Stimulated activated naive CD4-positive, alpha-beta T cell (primary cell): ENCODE data around the gene SAMD4A.
A peak's percentile ranks its signal among the peaks of the same experiment; 100 is the strongest.

ENCODE experiments used
- DNase-seq, 6 experiments: peaks; one replicate each; lab custom pipeline; 2025; lab: John Stamatoyannopoulos, UW

Gene SAMD4A

DNA sequence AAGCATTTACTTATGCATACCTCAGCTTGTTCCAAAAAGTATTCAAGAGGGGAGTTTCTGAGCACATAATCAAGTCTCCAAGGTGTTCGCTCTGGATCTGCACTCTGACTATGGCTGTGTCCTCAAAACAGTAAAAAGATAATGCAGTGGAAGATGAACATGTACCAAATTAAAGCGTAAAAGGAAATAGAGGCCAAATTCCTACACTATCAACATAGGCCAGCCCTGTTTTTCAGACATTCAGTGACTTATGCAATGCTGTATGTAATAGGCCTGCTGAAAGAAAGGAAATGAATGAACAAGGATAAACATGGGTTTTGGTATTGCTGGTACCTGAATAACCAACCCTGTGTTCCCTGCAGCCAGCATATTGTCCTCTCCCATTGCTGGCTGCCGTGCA is 115.7 kb downstream of the SAMD4A start:
- no peak for DNase-seq

- no peak for DNase-seq
These were observed 117.2 kb downstream of the SAMD4A start for GRCh38 chr14:54683882-54684794.

DNA sequence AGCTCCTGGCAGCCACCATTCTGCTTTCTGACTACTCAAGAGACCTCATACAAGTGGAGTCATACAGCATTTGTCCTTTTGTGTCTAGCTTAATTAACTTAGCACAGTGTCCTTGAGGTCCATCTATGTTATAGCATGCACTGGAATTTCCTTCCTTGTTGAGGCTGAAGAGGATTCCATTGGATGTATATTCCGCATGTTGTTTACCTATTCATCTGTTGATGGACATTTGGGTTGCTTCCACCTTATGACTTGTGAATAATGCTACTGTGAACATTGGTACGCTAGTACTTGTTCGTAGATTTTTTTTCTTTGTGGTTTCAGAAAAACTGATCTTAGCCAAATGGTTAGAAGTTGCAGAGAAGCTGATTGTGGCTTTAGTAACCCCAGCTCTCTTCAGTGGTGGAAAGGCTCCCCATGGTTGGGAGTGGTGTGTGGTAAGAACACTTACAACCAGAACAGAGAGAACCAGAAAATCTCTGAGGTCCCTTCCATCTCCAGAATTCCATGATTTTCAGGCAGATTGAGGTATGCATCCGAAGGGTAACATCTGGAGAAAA is 118.4 kb downstream of the SAMD4A start:
- DNase-seq, result no peak

DNA sequence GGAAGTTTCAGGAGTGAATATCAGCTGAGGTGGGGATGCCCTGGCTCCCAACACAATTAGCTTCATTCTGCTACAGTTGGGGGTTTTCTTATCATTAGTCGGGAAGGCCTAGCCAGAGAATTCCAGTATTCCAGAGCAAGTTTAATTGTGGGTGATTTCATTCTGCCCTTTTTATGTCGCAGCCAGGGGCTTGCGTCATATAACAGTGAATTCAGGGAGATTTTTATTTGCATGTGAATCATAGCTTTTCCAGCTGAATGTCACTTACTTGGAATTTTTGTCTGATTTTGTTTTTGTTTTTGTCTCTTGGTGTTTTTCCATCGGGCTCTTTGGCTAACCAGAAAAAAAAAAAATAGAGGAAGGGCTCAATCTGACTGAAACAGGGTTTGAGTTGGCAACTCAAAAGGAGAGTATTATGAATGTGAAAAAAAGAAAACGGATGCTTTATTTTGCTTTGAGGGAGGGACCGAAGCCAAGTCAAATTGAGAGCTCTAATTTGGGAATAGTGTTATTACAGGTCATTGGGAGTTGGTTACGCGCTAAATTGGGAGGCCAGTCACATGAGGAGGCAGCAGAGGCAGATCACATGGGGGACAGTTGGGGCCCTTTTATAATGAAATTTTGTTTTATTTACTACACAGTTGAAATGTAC is 119.4 kb downstream of the SAMD4A start:
- no peak for DNase-seq

- no peak for DNase-seq
These were observed 120.2 kb downstream of the SAMD4A start for GRCh38 chr14:54686871-54687749.

DNA sequence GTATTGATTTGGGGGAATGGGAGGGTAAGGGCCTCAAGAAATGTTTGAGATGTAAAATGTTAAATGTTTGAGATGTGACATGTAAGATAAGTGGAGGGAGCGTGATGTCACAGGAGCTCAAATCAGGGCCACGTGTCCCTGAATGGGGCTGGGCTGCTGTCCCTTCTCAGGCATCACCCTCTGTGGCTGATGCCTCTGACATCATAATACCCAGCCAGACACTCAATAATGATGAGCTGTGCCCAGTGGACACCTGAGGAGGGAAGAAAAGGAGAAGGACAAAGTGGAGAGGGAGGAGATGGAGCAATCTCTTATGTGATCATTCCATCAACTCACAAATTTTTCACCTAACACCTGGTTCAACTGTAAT is 120.8 kb downstream of the SAMD4A start:
- DNase-seq, result no peak

- DNase-seq, result no peak
These were observed 121.3 kb downstream of the SAMD4A start for GRCh38 chr14:54688229-54688628.

- DNase-seq, result no peak
These were observed 123.0 kb downstream of the SAMD4A start for GRCh38 chr14:54689928-54690327.

DNA sequence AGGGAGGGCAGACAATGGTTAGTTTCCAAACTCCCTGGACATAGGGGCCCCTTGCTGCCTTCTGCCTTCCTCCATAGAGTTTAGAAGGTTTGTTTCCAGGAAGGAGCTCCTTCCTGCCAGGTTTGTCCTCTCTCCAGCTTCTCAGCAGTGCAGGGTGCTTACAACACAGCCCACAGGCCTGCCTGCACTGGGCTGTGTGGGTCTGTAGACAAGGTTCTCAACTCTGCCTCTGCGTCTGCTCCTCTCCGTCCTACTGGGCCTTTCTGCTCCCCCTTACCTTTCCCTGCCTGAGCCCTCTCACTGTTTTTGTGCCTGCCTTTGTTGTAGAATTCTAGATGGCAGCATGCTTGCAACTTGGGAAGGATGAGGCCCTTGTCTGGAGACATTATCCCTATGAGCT is 124.0 kb downstream of the SAMD4A start:
- DNase-seq, result no peak

GRCh38 chr14:54691525-54692283 is 124.8 kb downstream of the SAMD4A start:
- peak in 4 of 6 experiments; percentile 3 to 22 (median 10) for DNase-seq

GRCh38 chr14:54692284-54692772 is 125.4 kb downstream of the SAMD4A start:
- DNase-seq, result no peak

DNA sequence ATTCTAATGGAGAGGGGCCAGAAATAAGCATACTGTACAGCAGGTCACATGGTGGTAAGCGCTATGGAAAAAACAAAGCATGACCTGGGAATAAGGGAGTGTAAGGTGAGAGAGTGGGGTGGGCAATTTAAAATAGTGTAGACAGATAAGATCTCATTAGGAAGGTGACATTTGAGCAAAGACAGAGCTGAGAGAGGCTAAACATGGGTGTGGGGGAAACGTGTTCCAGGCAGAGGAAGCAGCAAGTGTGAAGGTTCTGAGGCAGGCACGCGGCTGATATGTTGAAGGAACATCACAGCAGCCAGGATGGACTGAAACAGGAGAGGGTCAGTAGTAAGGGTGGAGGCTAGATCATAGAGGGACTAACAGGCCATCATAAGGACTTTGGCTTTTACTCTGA is 126.8 kb downstream of the SAMD4A start:
- DNase-seq, result no peak

DNA sequence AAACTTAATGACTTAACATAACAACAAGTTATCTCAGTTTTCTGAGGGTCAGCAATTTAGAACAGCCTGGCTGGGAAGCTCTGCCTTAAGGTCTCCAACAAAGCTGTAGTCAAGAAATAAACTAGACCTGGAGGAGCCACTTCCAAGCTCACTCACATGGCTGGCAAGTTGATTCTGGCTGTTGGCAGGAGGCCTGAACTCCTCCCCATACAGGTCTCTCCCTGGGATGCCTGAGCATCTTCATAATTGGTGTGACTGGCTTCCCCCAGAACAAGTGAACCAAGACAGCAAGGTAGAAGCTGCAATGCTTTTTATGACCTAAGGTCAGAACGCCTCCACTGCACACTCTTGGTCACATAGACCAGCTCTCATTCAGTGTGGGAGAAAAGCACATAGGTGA is 128.3 kb downstream of the SAMD4A start:
- DNase-seq, result no peak

DNA sequence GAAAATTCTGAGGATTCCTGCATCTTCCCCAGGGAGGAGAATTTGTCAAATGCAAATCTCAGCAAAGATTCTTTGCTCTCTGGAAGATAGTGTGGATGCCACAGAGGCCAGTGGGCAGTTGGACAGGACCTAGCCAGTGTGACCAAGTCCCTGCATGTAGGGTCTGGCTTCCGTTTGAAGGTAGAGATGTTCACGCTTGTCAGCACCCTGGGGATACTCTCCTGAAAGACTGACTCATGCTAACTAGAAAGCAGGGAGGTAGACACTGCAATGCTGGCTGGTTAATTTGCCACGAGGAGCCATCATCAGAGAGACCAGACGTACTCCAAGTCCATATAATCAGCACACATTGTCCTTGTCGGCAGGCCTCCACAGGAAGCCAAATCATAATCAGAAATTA is 130.1 kb downstream of the SAMD4A start:
- no peak for DNase-seq

DNA sequence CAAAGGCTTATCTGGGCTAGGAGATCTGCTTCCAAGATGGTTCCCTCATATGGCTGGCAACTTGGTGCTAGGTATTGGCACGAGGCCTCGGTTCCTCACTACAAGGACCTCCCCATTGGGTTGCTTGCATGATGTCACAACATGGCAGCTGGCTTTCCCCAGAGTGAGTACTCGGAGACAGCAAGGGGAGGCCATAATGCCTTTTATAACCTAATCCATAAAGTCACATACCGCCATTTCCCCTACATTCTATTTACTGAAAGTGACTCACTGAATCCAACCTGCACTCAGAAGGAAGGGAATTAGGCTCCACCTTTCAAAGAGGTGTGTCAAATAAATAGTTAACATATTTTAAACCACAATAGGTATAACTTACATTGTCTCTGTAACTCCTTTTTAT is 130.9 kb downstream of the SAMD4A start:
- no peak for DNase-seq

GRCh38 chr14:54698501-54698900 is 131.6 kb downstream of the SAMD4A start:
- DNase-seq, result no peak

DNA sequence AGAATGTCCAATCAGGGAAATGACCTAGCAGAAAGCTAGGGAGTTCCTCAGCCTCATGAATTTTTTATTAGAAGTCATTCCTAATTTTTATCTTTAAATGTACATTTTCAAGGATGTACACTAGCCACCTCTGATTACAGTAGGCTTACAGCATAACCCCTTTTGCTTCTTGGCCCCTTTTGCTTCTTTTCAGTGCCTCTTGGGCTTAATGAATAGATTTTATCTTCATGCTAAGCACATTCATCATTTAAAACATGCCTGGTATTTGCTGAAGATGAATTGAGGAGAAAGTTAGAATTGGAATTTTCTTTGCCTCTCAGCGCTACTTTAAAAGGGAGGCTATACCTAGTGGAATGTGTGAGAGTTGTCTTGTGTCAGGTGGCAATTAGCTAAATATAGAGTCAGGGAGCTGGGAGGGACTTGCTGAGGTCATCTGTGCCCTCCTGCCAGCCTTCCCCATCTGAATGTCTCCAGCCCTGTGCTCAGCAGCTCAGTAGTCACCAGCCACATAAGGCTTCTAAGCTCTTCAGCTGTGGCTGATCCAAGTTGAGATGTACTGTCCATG is 132.1 kb downstream of the SAMD4A start:
- no peak for DNase-seq

DNA sequence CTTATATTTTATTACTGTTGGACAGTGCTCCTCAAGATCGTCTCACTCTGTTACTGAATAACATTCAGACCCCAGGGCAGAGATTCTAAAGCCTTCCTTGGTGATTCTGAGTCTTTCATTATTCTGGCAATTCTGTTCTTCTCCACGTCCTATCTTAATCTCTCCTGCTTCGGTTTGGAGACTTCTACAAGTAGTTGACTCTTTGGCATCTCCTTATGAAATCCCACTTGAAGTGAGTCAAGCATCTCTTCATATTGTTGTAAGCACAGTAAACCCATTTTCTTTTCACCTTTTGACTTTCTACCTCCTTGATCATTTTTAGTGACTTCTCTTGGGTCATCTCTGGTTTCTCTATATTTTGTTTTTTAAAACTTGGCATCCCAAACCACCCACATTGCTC is 132.8 kb downstream of the SAMD4A start:
- no peak for DNase-seq

- no peak for DNase-seq
These were observed 133.8 kb downstream of the SAMD4A start for GRCh38 chr14:54700717-54701116.

- no peak for DNase-seq
These were observed 135.1 kb downstream of the SAMD4A start for GRCh38 chr14:54702014-54702491.

GRCh38 chr14:54702492-54702891 is 135.6 kb downstream of the SAMD4A start:
- DNase-seq, result no peak
